Ishikawa (cell line): Measurements from ENCODE around the gene ZNF490.

Experiments
- EGR1 ChIP-seq: IDR thresholded peaks from 2 replicates; pipeline ENCODE4 v1.6.1; 2012
- EP300 ChIP-seq: IDR thresholded peaks from 2 replicates; pipeline ENCODE4 v1.6.1; 2012; ENCODE audit warnings: borderline replicate concordance
- RAD21 ChIP-seq: IDR thresholded peaks from 2 replicates; pipeline ENCODE4 v1.6.1; 2012; ENCODE audit warnings: low read depth
- TAF1 ChIP-seq: IDR thresholded peaks from 2 replicates; pipeline ENCODE4 v1.6.1; 2012; ENCODE audit warnings: low read depth, mild to moderate bottlenecking

DNA sequence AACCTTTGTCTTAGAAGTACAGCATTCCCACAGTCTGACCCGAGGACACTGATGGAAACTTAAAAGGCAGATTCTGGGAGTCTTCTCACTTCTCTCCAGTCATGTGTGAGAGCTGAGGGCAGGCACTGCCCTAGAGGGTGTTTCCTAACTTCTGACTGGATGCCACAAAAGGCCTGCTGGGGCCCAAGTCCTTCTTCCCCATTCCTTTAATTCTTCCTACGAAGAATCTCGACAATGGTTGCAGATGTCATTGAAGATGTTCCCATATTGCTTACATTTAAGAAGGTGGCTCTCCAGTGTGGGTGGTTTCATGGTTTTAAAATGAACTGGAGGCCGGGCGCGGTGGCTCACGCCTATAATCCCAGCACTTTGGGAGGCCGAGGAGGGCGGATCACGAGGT lies 32.0 kb downstream of the ZNF490 start:
- TF ChIP-seq TAF1 (no peak), EP300 (no peak), EGR1 (no peak), RAD21 (no peak)
